K562 (cell line): ENCODE data around the gene VPS13D. TPM values are rescaled to one million over a fixed set of nuclear protein-coding genes. Genes with fewer than 3 reads are reported as not detected.

Experiments used
- ATAC-seq: fragments of 200-7000 bp; cut with Tn5 transposase; 3 replicates; pipeline ENCODE4 v1.9.1; 2020; ENCODE audit warnings: moderate library complexity
- BruUV-seq: library from RNA; stranded (reverse); fragments of 400-500 nt; replicated peaks from 2 replicates; lab custom pipeline; 2021; lab: Mats Ljungman, UMichigan
- CTCF ChIA-PET: fragments of 300-600 bp; formaldehyde crosslinking; extraction: SDS; loops from one replicate; lab custom pipeline; 2021; ENCODE audit warnings: low intra/inter-chr PET ratio; lab: Yijun Ruan, JAX
- POLR2A ChIA-PET: fragments of 300-600, 350-650 bp; sonication (Branson Sonifier 250); formaldehyde crosslinking; extraction: SDS; loops from one replicate; lab custom pipeline; 2021; ENCODE audit warnings: antibody characterized with exemption, inconsistent platforms; lab: Yijun Ruan, JAX
- DNase-seq, 4 experiments: peaks; one replicate each; pipeline versions ENCODE4 v3.0.0 to v3.0.0-alpha.2; 2011 to 2018; ENCODE audit warnings: low spot score in 3 of 4, mixed read lengths in 3 of 4; ENCODE audit errors: extremely low read depth in 1 of 4
- FAIRE-seq: peaks from 2 replicates; lab custom pipeline; 2011; peaks lifted over from hg19 to GRCh38; lab: Jason Lieb, UNC
- H2AFZ ChIP-seq: 2 replicates; pipeline ENCODE4 v1.6.0; 2011; ENCODE audit warnings: low read depth, low read length, control low read depth, inconsistent platforms
- H3K27ac ChIP-seq: fragments of 200-600 bp; 3 replicates; pipeline ENCODE4 v1.8.0; 2011; ENCODE audit warnings: low read depth, mild to moderate bottlenecking, control low read depth, inconsistent platforms, low read length, moderate library complexity, mixed read lengths; ENCODE audit errors: extremely low read depth
- H3K27me3 ChIP-seq, 2 experiments: fragments of 300-600 bp in 1 of 2; 2 replicates in 1 of 2; 3 replicates in 1 of 2; pipeline versions ENCODE4 v1.6.0 to v1.8.0; 2011; ENCODE audit warnings: inconsistent platforms in 2 of 2, low read length in 2 of 2, mild to moderate bottlenecking in 1 of 2, mixed read lengths in 1 of 2, moderate library complexity in 1 of 2; ENCODE audit not compliant: control insufficient read depth in 2 of 2, insufficient read depth in 2 of 2
- H3K36me3 ChIP-seq: fragments of 300-600 bp; 3 replicates; pipeline ENCODE4 v1.8.0; 2011; ENCODE audit warnings: mild to moderate bottlenecking, low read length, inconsistent platforms; ENCODE audit not compliant: control insufficient read depth, insufficient read depth
- H3K4me1 ChIP-seq, 2 experiments: fragments of 200-600 bp in 1 of 2; replicated peaks in 1 of 2; 2 replicates in 1 of 2; 3 replicates in 1 of 2; pipeline versions ENCODE4 v1.5.1 to v1.8.0; 2011; ENCODE audit warnings: inconsistent platforms in 2 of 2, low read length in 2 of 2, mild to moderate bottlenecking in 1 of 2, mixed read lengths in 1 of 2, moderate library complexity in 1 of 2; ENCODE audit not compliant: control insufficient read depth in 2 of 2, insufficient read depth in 2 of 2
- H3K4me2 ChIP-seq: 2 replicates; pipeline ENCODE4 v1.6.1; 2011; ENCODE audit warnings: low read length, control low read depth, inconsistent platforms, mixed read lengths; ENCODE audit not compliant: insufficient read depth
- H3K4me3 ChIP-seq: fragments of 200-600 bp; sonication (generic), shearing (Covaris generic); 2 replicates; pipeline ENCODE4 v1.5.1; 2016; ENCODE audit warnings: control low read depth, inconsistent platforms
- H3K79me2 ChIP-seq: fragments of 200-600 bp; 3 replicates; pipeline ENCODE4 v1.8.0; 2011; ENCODE audit warnings: low read length, inconsistent platforms; ENCODE audit not compliant: control insufficient read depth, insufficient read depth
- H3K9ac ChIP-seq, 2 experiments: 2 replicates each; pipeline versions ENCODE4 v1.6.0 to v1.6.1; 2011; ENCODE audit warnings: low read depth in 2 of 2, low read length in 2 of 2, control low read depth in 1 of 2, inconsistent platforms in 1 of 2, mild to moderate bottlenecking in 1 of 2, mixed read lengths in 1 of 2; ENCODE audit not compliant: insufficient read depth in 1 of 2
- H3K9me1 ChIP-seq: one replicate; pipeline ENCODE4 v1.6.0; 2011; ENCODE audit warnings: inconsistent platforms, mild to moderate bottlenecking, low read length, moderate library complexity; ENCODE audit not compliant: control insufficient read depth, insufficient read depth
- H3K9me3 ChIP-seq: replicated peaks from 2 replicates; pipeline ENCODE4 v1.5.1; 2011; ENCODE audit warnings: low read depth, low read length, inconsistent platforms; ENCODE audit not compliant: control insufficient read depth, insufficient read depth
- H4K20me1 ChIP-seq: replicated peaks from 2 replicates; pipeline ENCODE4 v1.6.1; 2011; ENCODE audit warnings: low read length, inconsistent platforms, mixed read lengths; ENCODE audit not compliant: control insufficient read depth, insufficient read depth
- CBFA2T2 ChIP-seq: fragments of 450-650 bp; conservative IDR thresholded peaks from 2 replicates; pipeline ENCODE4 v1.6.1; 2017; ENCODE audit warnings: mild to moderate bottlenecking
- CBX5 ChIP-seq: IDR thresholded peaks from 2 replicates; pipeline ENCODE4 v1.6.1; 2014; ENCODE audit warnings: low read depth, borderline replicate concordance
- KAT8 ChIP-seq: fragments of 450-650 bp; IDR thresholded peaks from 2 replicates; pipeline ENCODE4 v1.6.1; 2016; ENCODE audit warnings: low read depth, mild to moderate bottlenecking
- NCOR1 ChIP-seq: fragments of 450-650 bp; IDR thresholded peaks from 2 replicates; pipeline ENCODE4 v1.6.1; 2016; ENCODE audit warnings: mild to moderate bottlenecking, moderate library complexity
- TRIM28 ChIP-seq: fragments of 450-650 bp; IDR thresholded peaks from 2 replicates; pipeline ENCODE4 v1.6.1; 2017
- ZNF311 ChIP-seq: fragments of 250-450 bp; sonication (Bioruptor Pico); IDR thresholded peaks from 2 replicates; pipeline ENCODE4 v1.4.0; 2020; ENCODE audit warnings: mild to moderate bottlenecking, moderate library complexity
- ZNF384 ChIP-seq: IDR thresholded peaks from 2 replicates; pipeline ENCODE4 v1.6.1; 2012; ENCODE audit warnings: low read depth, low read length, improper control_type of control experiment
- WGBS: fragments of 100-300 bp; shearing (Covaris generic); methylation state at CpG from one replicate; pipeline ENCODE4 v1.1.6; 2016; ENCODE audit warnings: low coverage, mixed read lengths; ENCODE audit not compliant: insufficient coverage; ENCODE audit errors: missing lambda C conversion rate; 5-methylcytosine and 5-hydroxymethylcytosine counted together
- in situ Hi-C: fragments of 300-500 bp; cut with MboI; formaldehyde crosslinking; loops from 4 replicates; pipeline ENCODE4 v1.15.0; 2018; ENCODE audit warnings: inconsistent platforms, mixed read lengths
- intact Hi-C: fragments of 100-400 bp; cut with micrococcal nuclease; formaldehyde crosslinking; loops from 2 replicates; pipeline ENCODE4 v1.14.2; 2022
- polyA plus RNA-seq, 8 experiments: library from polyadenylated mRNA; depleted of rRNA in 4 of 8; stranded (reverse) in 5 of 8; unstranded in 3 of 8; fragments of >200 nt; fragmentation: Nextera tagmentation in 2 of 8; fragmentation: Illumina TruSeq in 1 of 8; extraction: Ambion mirVana in 2 of 8; extraction: Trizol in 1 of 8; gene quantifications; 2 replicates each; pipeline versions ENCODE4 v1.2.1 to v1.2.3, GENCODE V29; 2011 to 2014; ENCODE audit warnings: inconsistent platforms in 1 of 8, missing spikeins in 1 of 8
- total RNA-seq, 7 experiments: library from RNA; depleted of rRNA in 6 of 7; stranded (reverse); fragments of >200 nt in 6 of 7; fragmentation: Illumina TruSeq in 2 of 7; extraction: Trizol in 2 of 7; gene quantifications; 2 replicates each; pipeline versions ENCODE4 v1.2.1 to v1.2.3, GENCODE V29; 2011 to 2021; ENCODE audit warnings: low replicate concordance in 1 of 7
- TF ChIP-seq, protein P1 (sequence below): sonication (generic); formaldehyde crosslinking; IDR thresholded peaks from 2 replicates; pipeline ENCODE4 v1.8.0; 2023; ENCODE audit warnings: mild to moderate bottlenecking, missing genetic modification reagents
- TF ChIP-seq, protein P2 (sequence below), 2 experiments: fragments of 250-450 bp in 1 of 2; fragments of 450-650 bp in 1 of 2; sonication (Bioruptor Pico) in 1 of 2; IDR thresholded peaks; 2 replicates each; pipeline versions ENCODE4 v1.6.1 to v1.8.0; 2016 to 2021; ENCODE audit warnings: mild to moderate bottlenecking in 2 of 2, moderate library complexity in 2 of 2, missing compliant biosample characterization in 1 of 2, missing genetic modification characterization in 1 of 2
- TF ChIP-seq, protein P3 (sequence below): fragments of 450-650 bp; IDR thresholded peaks from 2 replicates; pipeline ENCODE4 v1.6.1; 2016; ENCODE audit warnings: missing biosample characterization, missing genetic modification characterization
- TF ChIP-seq, protein P4 (sequence below): fragments of 250-450 bp; sonication (Bioruptor Pico); IDR thresholded peaks from 2 replicates; pipeline ENCODE4 v1.8.0; 2021; ENCODE audit warnings: moderate library complexity, mild to moderate bottlenecking, inconsistent platforms
- TF ChIP-seq, protein P5 (sequence below): sonication (generic); formaldehyde crosslinking; IDR thresholded peaks from 2 replicates; pipeline ENCODE4 v1.9.0; 2022; ENCODE audit warnings: mild to moderate bottlenecking, missing genetic modification reagents

Gene VPS13D
- total and polyA plus RNA-seq, 9 of the 15 experiments (the other 6 are each of a cell fraction or from before 2014, with no cell fraction given): 6.1 to 51.5 (median 38.5) TPM

DNA sequence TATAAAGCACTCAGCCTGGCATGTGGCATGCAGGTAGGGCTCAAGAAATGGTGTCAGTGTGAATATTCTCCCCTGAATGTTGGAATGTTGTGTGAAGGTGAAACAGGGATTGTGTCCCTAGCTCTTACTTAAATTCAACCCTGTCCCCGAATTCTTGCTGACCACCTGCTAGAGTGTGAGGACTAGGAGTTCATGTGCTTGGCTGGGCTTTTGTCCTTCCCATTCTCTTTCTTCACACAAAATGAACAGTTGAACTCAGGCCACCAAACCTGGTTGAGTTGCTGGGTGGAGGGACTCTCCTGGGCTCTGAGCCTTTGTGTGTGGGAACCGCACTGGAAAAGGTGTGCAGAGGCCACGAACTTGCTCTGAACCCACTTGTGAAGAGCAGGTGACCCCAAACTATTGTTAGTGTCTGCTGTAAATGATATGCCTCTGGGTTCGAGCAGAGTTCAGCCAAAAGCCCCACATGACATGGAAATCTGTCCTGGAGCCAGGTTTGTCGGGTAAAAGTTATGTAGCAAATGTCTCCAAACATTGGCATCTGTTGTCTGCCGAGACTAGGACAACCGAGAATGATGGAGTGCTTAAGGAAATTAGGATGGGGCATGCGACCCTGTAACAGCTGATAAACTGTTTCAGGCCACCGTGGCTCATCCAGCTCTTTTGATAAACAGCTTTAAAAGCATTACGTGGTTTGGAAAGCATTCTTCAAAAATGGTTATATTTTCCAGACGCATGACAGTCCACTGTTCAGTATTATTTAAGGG, 243.9 kb downstream of the VPS13D start:
- Histone ChIP-seq H4K20me1 (no peaks in the 10 kb centered on the region), H3K9me1 (no peaks in the 10 kb centered on the region), H3K79me2 (peaks cover 5% of the 10 kb centered on the region; the same call in 1 of the 3 replicates), H3K9me3 (peaks cover 4% of the 10 kb centered on the region; the same call in 1 of the 2 replicates), H3K36me3 (peaks cover 36% of the 10 kb centered on the region), H3K9ac (peak overlapping the region; percentile 43 to 54; a peak in 3 of 4 replicates), H3K4me3 (no peak overlapping the region), H3K4me1 (peaks cover 46 to 85% of the 10 kb centered on the region in 2 experiments), H3K27ac (peak overlapping the region; percentile 92), H3K27me3 (no peaks in the 10 kb centered on the region), H3K4me2 (peak overlapping the region; percentile 38), H2AFZ (peak overlapping the region; percentile 50)
- ChIA-PET POLR2A (interaction anchor here (0.6 to 3.0 kb wide), 6 partner anchors 14 to 130 kb away, joined by 3 to 10 read pairs (median 4); no protein-coding TSS in a partner anchor), CTCF (no interaction called here)
- DNase-seq (peak in 1 of 4 experiments; percentile 66), FAIRE-seq (no peak), ATAC-seq (no peak)
- no TSS peak for BruUV-seq
- WGBS: 36% methylated on average over 11 of the region's 11 CpGs
- intact Hi-C loops: no loop called here
- in situ Hi-C loops: no loop called here
- TF ChIP-seq ZNF311 (CRISPR knock-in tag) (peak; percentile 56), CBFA2T2 (peak; percentile 19; the same call in 1 of the 2 replicates), ZNF384 (no peak), CBX5 (peak; percentile 44; the same call in 1 of the 2 replicates), TRIM28 (0 out of 2 replicates have a peak, but pooled peaks have one; percentile 29), NCOR1 (0 out of 2 replicates have a peak, but pooled peaks have one; percentile 30), KAT8 (no peak)
- TF ChIP-seq, protein P1, sequence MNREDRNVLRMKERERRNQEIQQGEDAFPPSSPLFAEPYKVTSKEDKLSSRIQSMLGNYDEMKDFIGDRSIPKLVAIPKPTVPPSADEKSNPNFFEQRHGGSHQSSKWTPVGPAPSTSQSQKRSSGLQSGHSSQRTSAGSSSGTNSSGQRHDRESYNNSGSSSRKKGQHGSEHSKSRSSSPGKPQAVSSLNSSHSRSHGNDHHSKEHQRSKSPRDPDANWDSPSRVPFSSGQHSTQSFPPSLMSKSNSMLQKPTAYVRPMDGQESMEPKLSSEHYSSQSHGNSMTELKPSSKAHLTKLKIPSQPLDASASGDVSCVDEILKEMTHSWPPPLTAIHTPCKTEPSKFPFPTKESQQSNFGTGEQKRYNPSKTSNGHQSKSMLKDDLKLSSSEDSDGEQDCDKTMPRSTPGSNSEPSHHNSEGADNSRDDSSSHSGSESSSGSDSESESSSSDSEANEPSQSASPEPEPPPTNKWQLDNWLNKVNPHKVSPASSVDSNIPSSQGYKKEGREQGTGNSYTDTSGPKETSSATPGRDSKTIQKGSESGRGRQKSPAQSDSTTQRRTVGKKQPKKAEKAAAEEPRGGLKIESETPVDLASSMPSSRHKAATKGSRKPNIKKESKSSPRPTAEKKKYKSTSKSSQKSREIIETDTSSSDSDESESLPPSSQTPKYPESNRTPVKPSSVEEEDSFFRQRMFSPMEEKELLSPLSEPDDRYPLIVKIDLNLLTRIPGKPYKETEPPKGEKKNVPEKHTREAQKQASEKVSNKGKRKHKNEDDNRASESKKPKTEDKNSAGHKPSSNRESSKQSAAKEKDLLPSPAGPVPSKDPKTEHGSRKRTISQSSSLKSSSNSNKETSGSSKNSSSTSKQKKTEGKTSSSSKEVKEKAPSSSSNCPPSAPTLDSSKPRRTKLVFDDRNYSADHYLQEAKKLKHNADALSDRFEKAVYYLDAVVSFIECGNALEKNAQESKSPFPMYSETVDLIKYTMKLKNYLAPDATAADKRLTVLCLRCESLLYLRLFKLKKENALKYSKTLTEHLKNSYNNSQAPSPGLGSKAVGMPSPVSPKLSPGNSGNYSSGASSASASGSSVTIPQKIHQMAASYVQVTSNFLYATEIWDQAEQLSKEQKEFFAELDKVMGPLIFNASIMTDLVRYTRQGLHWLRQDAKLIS (CRISPR knock-in tag): no peak
- TF ChIP-seq, protein P2, sequence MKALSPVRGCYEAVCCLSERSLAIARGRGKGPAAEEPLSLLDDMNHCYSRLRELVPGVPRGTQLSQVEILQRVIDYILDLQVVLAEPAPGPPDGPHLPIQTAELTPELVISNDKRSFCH (CRISPR knock-in tag; IDR thresholded peaks at IDR 0.05): no peak
- TF ChIP-seq, protein P2 (tag; IDR thresholded peaks at IDR 0.05): peak; percentile 70; the same call in 1 of the 2 replicates
- TF ChIP-seq, protein P3, sequence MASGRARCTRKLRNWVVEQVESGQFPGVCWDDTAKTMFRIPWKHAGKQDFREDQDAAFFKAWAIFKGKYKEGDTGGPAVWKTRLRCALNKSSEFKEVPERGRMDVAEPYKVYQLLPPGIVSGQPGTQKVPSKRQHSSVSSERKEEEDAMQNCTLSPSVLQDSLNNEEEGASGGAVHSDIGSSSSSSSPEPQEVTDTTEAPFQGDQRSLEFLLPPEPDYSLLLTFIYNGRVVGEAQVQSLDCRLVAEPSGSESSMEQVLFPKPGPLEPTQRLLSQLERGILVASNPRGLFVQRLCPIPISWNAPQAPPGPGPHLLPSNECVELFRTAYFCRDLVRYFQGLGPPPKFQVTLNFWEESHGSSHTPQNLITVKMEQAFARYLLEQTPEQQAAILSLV (tag): no peak
- TF ChIP-seq, protein P4, sequence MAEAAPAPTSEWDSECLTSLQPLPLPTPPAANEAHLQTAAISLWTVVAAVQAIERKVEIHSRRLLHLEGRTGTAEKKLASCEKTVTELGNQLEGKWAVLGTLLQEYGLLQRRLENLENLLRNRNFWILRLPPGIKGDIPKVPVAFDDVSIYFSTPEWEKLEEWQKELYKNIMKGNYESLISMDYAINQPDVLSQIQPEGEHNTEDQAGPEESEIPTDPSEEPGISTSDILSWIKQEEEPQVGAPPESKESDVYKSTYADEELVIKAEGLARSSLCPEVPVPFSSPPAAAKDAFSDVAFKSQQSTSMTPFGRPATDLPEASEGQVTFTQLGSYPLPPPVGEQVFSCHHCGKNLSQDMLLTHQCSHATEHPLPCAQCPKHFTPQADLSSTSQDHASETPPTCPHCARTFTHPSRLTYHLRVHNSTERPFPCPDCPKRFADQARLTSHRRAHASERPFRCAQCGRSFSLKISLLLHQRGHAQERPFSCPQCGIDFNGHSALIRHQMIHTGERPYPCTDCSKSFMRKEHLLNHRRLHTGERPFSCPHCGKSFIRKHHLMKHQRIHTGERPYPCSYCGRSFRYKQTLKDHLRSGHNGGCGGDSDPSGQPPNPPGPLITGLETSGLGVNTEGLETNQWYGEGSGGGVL (CRISPR knock-in tag): peak; percentile 1; the same call in 1 of the 2 replicates
- TF ChIP-seq, protein P5, sequence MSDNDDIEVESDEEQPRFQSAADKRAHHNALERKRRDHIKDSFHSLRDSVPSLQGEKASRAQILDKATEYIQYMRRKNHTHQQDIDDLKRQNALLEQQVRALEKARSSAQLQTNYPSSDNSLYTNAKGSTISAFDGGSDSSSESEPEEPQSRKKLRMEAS (CRISPR knock-in tag): peak; percentile 25; the same call in 1 of the 2 replicates
